AG09309 (cell line): ENCODE data around the gene SOX5.

Experiments used
- DNase-seq: peaks from one replicate; pipeline ENCODE4 v3.0.0-alpha.2; 2010; ENCODE audit warnings: low read depth
- H3K4me3 ChIP-seq: 2 replicates; pipeline ENCODE4 v1.5.1; 2011; ENCODE audit warnings: mild to moderate bottlenecking, low read depth, low read length, moderate library complexity; ENCODE audit not compliant: control insufficient read depth
- CTCF ChIP-seq: IDR thresholded peaks from 2 replicates; pipeline ENCODE4 v1.5.1; 2011; ENCODE audit warnings: mild to moderate bottlenecking, low read depth, low read length, inconsistent platforms; ENCODE audit not compliant: insufficient read depth, control insufficient read depth; ENCODE audit errors: missing control alignments

SOX5 gene

GRCh38 chr12:23817345-23817744 is 132.1 kb downstream of the SOX5 start:
- H3K4me3 ChIP-seq = no peak overlapping the region
- no peak for TF ChIP-seq CTCF
- no peak for DNase-seq

- H3K4me3 ChIP-seq = no peak overlapping the region
- DNase-seq = no peak
- no peak for TF ChIP-seq CTCF
Measured at GRCh38 chr12:23816394-23816851, 133.0 kb downstream of the SOX5 start.

GRCh38 chr12:23815810-23816209 is 133.7 kb downstream of the SOX5 start:
- no peak overlapping the region for H3K4me3 ChIP-seq
- no peak for TF ChIP-seq CTCF
- DNase-seq = no peak

GRCh38 chr12:23813206-23813605 is 136.3 kb downstream of the SOX5 start:
- no peak for TF ChIP-seq CTCF
- DNase-seq = no peak
- no peak overlapping the region for H3K4me3 ChIP-seq

GRCh38 chr12:23810329-23810902 is 139.1 kb downstream of the SOX5 start:
- no peak overlapping the region for H3K4me3 ChIP-seq
- DNase-seq = no peak
- no peak for TF ChIP-seq CTCF

- H3K4me3 ChIP-seq = no peak overlapping the region
- no peak for TF ChIP-seq CTCF
- DNase-seq = no peak
Measured at GRCh38 chr12:23803540-23803939, 145.9 kb downstream of the SOX5 start.

- H3K4me3 ChIP-seq = no peak overlapping the region
- no peak for TF ChIP-seq CTCF
- DNase-seq = no peak
Measured at GRCh38 chr12:23795494-23795893, 154.0 kb downstream of the SOX5 start.
